C1 segment of cervical spinal cord (tissue), 14 donors: ENCODE measurements around the gene BCAT1.

ENCODE experiments used
- DNase-seq, 14 donors: peaks; one replicate each; lab custom pipeline; 2025; lab: John Stamatoyannopoulos, UW

The BCAT1 gene

DNA sequence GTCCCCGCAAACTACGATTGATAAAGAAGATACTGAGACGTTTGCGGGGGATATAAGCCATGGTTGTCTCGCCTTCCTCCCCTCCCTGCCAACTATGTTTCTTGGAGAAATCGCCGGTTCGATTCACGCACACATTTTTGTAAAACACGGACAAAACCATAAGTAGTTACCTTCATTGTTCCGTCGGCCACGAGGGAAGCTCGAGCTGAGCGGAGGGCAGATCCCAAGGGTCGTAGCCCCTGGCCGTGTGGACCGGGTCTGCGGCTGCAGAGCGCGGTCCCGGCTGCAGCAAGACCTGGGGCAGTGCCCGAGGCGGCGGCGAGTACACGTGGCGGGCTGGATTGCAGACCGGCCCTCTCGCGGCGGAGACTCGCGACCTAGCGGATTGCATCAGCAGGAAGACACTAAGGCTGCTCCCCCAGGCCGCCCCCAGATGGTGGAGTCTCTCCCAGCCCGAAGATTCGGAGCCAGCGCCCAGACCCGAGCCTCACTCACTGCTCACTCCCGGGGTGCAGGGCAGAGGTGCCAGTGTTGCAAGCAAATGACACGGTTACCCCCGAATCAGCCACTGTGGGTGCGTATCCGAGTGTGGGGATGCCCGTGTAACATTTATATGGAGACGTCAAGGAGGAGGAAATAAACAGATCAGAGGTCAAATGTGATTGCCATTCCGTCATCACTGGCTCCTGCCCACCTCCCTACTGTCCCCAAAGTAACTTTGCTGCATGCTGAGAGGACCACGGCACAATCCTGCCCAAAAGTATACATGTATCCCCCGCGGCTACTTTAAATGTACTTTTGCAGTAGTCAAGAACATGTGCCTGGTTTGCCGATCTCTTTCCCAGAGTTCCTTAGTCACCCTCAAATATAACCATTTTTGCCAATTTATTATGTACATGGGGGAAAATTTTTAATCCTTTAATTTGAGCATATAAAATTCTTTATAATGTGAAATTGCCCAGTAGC is at the start of gene BCAT1:
BCAT1 (minus strand) TSS at position 345 of the 966 bp plus-strand sequence; CDS start at position 176, 169 bp downstream.
- DNase-seq: peak in 9 of 14 donors; percentile 9 to 60 (median 32)

DNA sequence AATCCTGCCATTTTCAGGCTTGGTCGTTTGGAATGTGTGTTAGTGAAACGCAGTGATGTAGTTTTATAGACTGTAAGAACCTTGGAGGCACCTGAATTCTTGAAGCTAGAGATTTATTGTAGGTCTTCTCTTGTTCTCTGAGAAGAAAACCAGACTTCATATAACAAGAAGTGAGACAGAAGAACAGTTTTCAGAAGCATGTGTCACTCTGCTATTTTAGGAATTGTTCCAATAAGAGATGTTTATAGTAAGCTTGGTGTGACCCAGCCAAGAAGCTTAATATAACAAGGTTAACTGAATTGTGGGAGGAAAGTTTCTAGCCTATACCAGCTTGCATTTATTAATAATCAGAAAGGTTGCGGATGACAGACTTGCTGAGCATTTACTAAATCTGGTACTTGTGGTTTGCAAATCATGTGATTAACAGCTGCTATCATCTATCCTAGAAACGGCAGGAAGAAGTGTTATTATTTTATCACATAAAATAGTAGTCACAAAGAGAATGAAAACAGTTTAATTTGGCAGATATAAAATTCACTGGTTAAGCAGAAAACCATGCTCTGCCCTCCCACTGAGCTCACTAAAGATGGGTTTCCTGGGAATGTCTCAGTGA is 49.2 kb upstream of the BCAT1 start:
- DNase-seq: peak in 1 of 14 donors; percentile 1

DNA sequence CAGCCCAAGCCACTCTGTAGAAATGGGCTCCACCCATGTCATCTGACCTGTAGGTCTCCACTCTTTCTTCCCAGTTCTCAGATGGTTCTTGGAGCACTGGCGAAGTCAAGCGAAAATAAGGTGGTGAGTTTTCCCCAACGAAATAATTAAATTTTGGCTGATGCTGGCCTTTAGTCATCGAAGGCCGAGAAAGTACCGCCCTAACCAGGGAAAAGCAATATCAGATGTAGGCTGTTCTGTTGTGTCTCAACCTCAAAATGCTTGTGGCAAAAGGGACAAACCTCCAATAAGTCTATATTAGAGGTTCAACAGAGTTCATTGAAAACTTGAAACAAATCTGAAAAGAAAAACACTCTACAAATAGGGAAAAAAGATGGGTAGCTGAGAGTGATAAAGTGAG is 48.6 kb upstream of the BCAT1 start:
- DNase-seq: no peak

- no peak for DNase-seq
Measured at GRCh38 chr12:24996820-24997219, 47.9 kb upstream of the BCAT1 start.

GRCh38 chr12:24996102-24996797 is 47.3 kb upstream of the BCAT1 start:
- no peak for DNase-seq

DNA sequence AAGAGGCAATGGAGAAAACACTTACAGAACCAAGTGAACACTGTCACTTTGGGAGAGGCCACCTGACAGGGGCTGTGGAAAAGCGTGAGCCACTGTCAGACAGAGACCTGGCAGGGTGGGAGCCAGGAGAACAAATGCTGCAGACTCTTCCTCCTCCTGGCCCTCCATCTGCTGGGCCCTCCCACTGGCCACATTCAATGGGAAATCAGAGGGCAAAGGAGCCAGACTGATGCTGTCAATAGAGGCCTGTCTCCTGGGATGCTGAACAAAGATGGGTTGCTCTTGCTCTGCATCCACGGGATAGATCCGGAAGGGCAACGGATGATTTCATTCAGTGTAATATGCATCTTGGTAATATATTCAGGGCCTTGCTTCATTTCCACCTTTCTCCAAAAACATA is 44.9 kb upstream of the BCAT1 start:
- peak in 1 of 14 donors; percentile 46 for DNase-seq

DNA sequence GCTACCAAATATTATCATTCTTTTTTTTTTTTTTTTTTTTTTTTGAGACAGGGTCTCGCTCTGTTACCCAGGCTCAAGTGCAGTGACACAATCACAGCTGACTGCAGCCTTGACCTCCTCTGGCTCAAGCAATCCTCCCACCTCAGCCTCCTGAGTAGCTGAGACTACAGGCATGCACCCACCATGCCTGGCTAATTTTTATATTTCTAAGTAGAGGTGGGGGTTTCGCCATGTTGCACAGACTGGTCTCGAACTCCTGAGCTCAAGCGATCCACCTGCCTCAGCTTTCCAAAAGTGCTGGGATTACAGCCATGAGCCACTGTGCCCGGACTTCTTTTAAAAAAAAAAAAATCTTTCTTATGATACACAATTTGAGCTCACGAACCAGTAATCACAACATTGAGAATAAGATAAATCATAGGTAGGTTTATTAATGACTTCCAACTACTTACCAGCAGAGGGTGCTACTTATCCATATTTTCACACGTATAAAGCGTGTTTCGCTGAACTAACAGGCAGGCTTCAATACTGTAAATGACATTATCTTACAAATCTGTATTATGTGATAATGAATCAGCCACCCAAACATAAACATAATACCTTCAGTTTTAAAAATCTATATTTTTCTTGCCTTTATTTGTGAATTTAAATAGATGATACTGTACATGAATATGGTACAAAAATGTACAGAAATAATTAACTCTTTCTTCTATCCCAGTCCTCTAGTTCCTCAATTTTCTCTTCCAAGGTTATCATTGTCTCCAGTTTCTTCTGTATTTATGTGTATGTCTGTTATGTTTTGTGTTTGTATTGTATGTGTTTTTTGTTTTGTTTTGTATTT is 42.5 kb upstream of the BCAT1 start:
- peak in 1 of 14 donors; percentile 39 for DNase-seq

- DNase-seq: no peak
Measured at GRCh38 chr12:24989216-24989615, 40.3 kb upstream of the BCAT1 start.

DNA sequence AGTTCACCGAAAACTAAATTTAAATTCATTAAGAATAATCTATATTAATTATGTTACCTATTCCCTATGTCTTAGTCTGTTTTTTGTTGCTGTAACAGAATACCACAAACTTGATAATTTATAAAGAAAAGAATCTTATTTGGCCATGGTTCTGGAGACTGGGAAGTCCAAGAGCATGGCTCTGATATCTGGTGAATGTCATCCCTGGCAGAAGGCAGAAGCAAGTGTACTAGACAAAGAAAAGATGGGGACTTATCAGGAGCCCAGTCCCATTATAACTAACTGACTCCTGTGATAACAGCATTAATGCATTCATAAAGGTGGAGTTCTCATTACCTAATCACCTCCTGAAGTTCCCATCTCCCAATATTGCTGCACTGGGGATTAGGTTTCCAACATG is 33.3 kb upstream of the BCAT1 start:
- DNase-seq: no peak

- DNase-seq: no peak
Measured at GRCh38 chr12:24979976-24980730, 31.3 kb upstream of the BCAT1 start.

GRCh38 chr12:24979329-24979728 is 30.4 kb upstream of the BCAT1 start:
- no peak for DNase-seq

DNA sequence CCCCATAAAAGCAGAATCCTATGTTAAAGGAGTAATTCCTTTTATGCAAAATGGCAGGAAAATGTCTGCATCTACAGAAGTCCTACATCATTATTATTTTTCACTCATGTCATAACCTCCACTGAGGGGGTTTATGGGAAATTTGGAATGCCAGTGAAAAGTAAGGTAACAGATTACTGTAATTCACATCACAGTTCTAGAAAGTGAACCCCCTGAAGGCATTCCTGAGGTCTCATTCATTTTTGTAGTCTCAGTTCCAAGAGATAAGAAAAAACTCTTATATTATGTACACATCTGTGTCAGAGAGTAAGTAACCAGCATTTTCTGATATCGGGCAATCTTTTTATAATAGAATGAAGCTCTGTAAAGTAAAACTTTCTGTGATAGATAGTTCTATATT is 28.8 kb upstream of the BCAT1 start:
- DNase-seq: no peak

DNA sequence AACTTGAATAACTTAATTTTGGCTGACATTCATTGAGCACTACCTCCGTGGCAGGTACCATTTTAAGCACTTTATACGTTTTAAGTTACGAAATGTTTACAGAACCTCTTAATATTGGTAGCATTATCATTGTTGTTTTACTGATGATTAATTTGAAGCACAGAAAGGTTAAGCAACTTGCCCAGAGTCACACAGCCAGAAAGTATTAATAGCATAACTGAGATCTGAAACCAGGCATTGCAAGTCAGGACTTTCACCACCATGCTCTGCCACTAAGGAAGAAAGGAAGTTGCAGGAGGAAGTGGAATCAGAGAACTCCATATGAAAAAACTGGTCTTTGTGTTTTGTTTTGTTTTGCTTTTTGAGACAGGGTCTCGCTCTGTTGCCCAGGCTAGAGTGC is 28.2 kb upstream of the BCAT1 start:
- no peak for DNase-seq

DNA sequence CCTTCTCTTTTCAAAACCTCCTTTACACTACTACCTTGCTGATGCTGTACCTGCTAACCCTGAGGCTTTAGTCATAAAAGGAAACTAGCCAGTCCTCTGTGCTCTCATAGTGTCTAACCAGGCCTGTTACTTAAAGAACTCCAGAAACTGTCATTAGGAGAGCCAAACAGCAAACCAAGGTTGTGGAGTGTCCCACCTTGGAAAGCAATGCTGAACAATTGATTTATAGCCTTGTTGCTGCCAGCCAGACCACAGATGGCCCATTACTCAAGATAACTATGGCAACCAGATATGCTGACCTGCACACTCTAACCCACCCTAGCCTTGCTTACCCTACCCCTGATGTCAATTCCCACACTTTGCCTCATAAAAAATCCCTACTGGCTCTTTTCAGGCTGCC is 26.5 kb upstream of the BCAT1 start:
- DNase-seq: no peak

GRCh38 chr12:24974216-24974615 is 25.3 kb upstream of the BCAT1 start:
- no peak for DNase-seq

DNA sequence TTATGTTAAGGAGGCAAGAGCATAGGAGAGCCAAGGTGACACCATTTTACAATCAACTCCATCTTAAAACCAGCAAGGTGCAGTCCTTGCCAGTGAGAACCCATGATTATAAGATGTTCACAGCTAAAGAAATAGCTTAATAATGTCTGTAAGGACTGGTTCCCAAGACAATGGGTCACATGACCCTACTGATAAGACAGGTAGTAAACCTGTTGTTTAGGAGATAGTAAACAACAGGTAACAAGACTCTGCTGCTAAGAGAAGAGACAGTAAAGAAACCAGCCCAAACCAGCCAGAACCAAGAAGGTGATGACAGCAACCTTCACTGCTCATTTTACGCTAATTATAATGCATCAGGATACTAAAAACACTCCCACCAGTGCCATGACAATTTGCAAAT is 23.2 kb upstream of the BCAT1 start:
- DNase-seq: no peak

DNA sequence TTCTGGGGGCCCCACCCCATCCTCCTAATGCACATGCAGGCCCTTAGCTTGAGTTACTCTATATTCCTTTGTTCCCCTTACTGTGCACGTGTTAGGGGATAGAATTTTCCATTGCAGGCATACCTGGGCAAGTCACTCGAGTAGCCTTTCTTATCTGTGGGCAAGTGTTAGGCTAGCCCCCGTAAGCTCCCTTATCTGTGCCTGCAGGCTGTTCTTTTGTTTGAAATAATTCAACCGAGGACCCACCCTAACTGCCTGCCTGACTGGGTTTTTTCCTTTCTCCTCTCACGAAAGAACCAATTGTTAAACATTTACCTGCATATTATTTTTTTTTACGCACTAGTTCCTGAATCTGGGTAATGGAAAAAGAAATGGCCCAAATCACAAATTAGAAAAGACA is 21.3 kb upstream of the BCAT1 start:
- no peak for DNase-seq

DNA sequence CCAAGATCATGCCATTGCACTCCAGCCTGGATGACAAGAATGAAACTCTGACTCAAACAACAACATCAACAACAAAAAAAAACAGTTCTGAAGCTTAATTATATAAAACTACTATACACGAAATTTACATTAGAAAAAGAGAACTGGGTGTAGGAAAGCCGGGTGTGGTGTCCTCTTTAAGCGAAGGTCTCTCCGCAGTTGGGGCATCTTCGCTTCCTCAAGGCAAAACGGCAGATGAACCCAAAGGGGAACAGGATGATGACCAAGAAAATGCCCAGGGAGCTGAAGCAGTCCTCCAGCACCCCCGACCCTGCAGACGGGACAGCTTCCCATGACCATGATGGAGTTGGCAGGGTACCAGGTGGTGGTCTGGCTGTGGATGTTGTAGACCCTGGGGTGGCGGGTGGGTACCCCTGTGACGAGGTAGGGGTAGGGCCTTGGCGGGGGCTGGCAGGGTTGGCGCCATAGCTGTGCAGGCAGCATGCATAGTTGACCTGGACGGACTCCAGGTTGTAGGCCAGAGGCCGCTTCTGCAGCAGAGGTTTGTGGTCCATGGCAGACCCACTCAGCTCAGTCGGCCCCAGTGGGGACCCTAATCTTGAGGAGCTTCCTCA is 18.2 kb upstream of the BCAT1 start:
- DNase-seq: no peak

GRCh38 chr12:24964342-24964741 is 15.4 kb upstream of the BCAT1 start:
- DNase-seq: no peak

DNA sequence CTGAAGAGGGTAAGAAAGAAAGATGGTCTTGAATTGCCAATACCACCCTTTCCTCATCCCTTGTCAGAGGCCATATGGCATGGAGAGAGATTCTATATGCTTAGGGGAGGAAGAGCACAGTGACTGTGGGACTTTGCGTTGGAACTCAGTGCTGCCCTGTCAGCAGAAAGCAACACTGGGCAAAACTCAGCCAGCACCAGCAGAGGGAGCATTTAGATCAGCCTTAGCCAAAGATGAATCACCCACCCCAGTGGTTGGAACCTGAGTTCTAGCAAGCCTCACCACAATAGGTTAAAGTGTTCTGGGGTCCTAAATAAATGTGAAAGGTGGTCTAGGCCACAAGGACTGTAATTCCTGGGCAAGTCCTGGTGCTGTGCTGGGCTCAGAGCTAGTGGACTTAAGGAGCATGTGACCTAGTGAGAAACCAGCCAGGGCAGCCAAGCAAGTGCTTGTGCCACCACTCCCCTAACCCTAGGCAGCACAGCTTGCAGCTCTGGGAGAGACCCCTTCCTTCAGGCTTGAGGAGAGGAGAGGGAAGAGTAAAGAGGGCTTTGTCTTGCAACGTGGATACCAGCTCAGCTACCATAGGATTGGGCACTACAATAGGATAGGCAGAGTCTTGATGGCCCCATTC is 11.4 kb upstream of the BCAT1 start:
- peak in 1 of 14 donors; percentile 2 for DNase-seq
